SH-SY5Y (cell line): ENCODE results near the gene PCSK5.

ENCODE experiments used
- GATA2 ChIP-seq: IDR thresholded peaks from 2 replicates; pipeline ENCODE4 v1.6.1; 2011; ENCODE audit warnings: mild to moderate bottlenecking, low read depth, low read length
- GATA3 ChIP-seq: IDR thresholded peaks from 2 replicates; pipeline ENCODE4 v1.6.1; 2011; ENCODE audit warnings: low read depth, mild to moderate bottlenecking, low read length, moderate library complexity

GRCh38 chr9:76082057-76082456, 191.6 kb downstream of the PCSK5 start:
- no peak for TF ChIP-seq GATA3
- no peak for TF ChIP-seq GATA2
